AG09309 (cell line): ENCODE measurements around the gene GPR141.

ENCODE experiments used
- DNase-seq: peaks from one replicate; pipeline ENCODE4 v3.0.0-alpha.2; 2010; ENCODE audit warnings: low read depth
- H3K4me3 ChIP-seq: 2 replicates; pipeline ENCODE4 v1.5.1; 2011; ENCODE audit warnings: mild to moderate bottlenecking, low read depth, low read length, moderate library complexity; ENCODE audit not compliant: control insufficient read depth
- CTCF ChIP-seq: IDR thresholded peaks from 2 replicates; pipeline ENCODE4 v1.5.1; 2011; ENCODE audit warnings: mild to moderate bottlenecking, low read depth, low read length, inconsistent platforms; ENCODE audit not compliant: insufficient read depth, control insufficient read depth; ENCODE audit errors: missing control alignments

The GPR141 gene

GRCh38 chr7:37741776-37742175, 58.2 kb downstream of the GPR141 start:
- H3K4me3 ChIP-seq, result no peak overlapping the region
- DNase-seq, result no peak
- no peak for TF ChIP-seq CTCF

- no peak for TF ChIP-seq CTCF
- H3K4me3 ChIP-seq, result no peak overlapping the region
- DNase-seq, result no peak
These were observed 67.5 kb downstream of the GPR141 start for GRCh38 chr7:37751096-37751495.

- no peak for TF ChIP-seq CTCF
- DNase-seq, result no peak
- H3K4me3 ChIP-seq, result no peak overlapping the region
These were observed 70.0 kb downstream of the GPR141 start for GRCh38 chr7:37753398-37754050.

- no peak for TF ChIP-seq CTCF
- H3K4me3 ChIP-seq, result no peak overlapping the region
- no peak for DNase-seq
These were observed 73.4 kb downstream of the GPR141 start for GRCh38 chr7:37756797-37757551.

DNA sequence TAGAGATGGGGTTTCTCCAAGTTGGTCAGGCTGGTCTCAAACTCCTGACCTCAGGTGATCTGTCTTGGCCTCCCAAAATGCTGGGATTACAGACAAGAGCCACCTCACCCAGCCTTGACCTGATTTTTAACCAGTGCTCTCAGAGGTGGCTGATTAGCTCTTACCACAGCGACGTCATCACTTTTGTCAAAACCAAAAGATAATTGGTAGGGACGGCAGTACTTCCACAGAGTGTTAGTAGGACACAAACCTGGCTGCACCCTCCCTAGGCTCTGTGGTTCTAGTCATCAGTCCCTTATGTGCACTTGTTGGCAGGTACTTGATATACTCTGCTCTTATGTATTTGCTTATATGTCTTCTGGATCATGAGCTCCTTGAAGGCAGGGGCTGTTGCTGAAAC, 74.0 kb downstream of the GPR141 start:
- no peak for DNase-seq
- no peak overlapping the region for H3K4me3 ChIP-seq
- TF ChIP-seq CTCF, result no peak

- H3K4me3 ChIP-seq, result no peak overlapping the region
- no peak for DNase-seq
- no peak for TF ChIP-seq CTCF
These were observed 75.0 kb downstream of the GPR141 start for GRCh38 chr7:37758501-37759045.
